AG20443 (cell line): ENCODE measurements around the gene AKR1C8.

ENCODE experiments used
- DNase-seq: peaks from one replicate; pipeline ENCODE4 v3.0.0; 2012; ENCODE audit warnings: low spot score, mixed read lengths

The AKR1C8 gene

DNA sequence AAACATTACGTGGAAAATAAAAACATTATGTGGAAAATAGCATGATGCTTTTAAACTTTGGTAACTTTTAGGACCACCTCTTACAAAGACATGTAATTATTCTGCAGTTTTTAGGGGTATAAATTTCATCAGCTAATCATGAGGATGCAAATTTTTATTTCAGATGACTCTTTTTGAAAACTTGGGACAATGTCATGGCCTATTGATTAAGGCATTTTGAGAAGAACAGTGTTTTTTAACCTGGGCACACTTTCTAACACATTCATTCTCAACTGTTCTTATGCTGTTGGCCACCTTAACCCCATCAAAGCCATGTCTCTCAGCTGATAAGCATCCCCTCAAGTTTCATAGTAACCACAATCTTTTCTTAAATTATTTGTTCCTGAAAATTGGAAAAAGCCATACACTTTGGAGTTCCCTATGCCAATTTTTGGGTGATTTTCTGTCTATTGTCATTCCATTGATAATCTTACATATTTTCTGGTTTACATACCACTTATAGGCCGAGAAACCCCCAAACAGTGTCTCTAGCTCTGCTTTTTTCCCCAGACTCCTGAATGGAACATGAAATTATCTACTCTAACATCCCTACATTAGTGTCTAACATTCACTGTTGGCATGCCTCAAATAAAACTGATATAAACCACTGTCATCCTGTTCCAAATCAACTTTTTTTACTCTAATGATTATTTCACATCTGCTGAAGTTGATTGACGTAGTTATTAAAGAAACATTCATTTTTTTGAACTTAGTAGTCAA, 76.1 kb downstream of the AKR1C8 start:
- DNase-seq = no peak

DNA sequence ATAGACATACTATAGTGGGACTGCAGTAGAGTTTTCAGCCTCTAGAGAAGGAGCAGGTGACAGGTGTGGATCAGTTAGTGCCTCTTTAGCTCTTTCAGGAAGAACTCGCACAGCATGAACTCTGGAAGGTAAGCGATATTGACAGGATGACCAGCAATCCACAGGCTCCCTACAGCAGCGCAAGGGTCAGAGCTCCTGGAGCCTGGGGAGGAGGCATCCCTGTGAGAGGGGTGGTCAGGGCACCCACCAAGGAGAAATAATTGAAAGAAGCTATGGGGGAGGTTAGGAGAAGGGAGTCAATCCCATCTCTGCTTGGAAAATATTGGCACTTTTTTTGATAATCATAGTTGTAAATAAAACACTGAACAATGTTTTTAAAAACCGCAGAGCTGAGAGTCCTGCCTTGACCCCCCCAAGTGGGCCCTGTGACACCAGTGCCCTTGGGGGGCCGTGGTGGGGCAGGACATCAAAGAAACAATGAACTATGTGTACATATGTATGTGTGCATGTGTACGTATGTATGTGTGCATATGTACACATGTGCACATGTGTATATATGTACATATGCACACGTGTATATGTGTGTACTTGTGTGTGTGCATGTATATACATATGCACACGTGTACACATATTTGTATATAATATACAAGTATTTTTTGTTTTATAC, 77.0 kb downstream of the AKR1C8 start:
- DNase-seq = no peak

DNA sequence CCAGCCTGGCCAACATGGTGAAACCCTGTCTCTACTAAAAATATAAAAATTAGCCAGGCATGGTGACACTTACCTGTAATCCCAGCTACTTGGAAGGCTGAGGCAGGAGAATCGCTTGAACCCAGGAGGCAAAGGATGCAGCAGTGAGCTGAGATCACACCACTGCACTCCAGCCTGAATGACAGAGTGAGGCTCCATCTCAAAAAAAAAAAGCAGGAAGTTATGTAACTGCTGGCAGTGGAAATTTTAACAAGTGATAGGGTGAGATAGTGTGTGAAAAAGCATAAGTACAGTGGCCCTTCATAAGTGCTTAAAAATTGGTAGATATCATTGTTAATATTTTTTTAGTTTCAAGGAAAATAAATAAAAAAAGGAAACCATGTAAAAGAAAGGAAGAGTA, 78.4 kb downstream of the AKR1C8 start:
- no peak for DNase-seq

DNA sequence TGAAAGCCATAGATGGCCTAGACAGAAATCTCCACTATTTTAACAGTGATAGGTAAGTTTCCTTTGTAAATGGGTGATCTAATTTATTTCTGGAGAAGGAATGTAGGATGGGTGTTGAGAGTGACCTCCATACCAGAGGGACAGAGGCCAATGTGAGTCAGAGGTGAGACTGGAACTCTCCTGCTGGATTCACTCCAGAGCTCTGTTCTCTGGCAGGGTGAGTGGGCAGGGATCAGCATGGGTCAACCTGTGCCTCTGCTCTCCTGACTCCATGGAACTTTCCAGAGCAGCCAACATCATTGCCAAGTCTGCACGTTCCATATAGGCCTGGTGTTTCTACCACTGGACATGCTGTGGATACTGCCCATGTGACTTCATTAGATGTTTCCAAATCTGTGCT, 79.3 kb downstream of the AKR1C8 start:
- DNase-seq = no peak
